LHCN-M2 (cell line): ENCODE results near the gene GRAMD1B. TPM values are rescaled to one million over a fixed set of nuclear protein-coding genes. Genes with fewer than 3 reads are reported as not detected.
A peak's percentile ranks its signal among the peaks of the same experiment; 100 is the strongest.
"Not testable (repeated sequence)": the region's sequence is repeated elsewhere in the genome, so short reads cannot be mapped to it uniquely, and the experiment has no call there.

Experiments used
- DNase-seq: peaks from one replicate; pipeline ENCODE4 v3.0.0-alpha.2; 2012; ENCODE audit warnings: low read depth
- total RNA-seq: library from RNA; depleted of rRNA; stranded (reverse); fragments of >200 nt; gene quantifications from 2 replicates; pipeline ENCODE4 v1.2.3, GENCODE V29; 2014

The GRAMD1B gene
- total RNA-seq, 1 experiment from 2014 or later: 4.2 TPM

DNA sequence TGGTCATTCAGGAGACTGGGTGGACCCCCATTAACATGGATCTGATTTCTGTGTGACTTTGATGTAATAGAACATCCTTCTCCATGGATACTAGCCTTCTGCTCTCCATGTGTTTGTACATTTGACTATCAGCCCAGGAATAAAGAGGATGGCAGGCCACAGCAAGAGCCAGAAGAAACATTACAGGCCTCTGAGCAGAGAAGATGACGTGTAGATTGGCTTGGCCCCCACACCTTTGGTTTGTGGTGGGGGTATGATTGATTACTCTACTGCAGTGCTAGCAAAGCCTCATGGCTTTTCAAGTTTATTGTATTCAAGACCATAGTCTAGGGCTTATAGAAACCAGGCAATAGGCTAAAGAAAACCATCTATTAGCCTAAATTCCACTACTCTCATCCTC is 77.0 kb downstream of the GRAMD1B start:
- no peak for DNase-seq

GRCh38 chr11:123509737-123510578 is 79.9 kb downstream of the GRAMD1B start:
- no peak for DNase-seq

GRCh38 chr11:123510579-123510905 is 80.5 kb downstream of the GRAMD1B start:
- DNase-seq: no peak

GRCh38 chr11:123511037-123511870 is 81.2 kb downstream of the GRAMD1B start:
- DNase-seq: peak; percentile 86

GRCh38 chr11:123513309-123513708 is 83.2 kb downstream of the GRAMD1B start:
- DNase-seq: not testable (repeated sequence)

GRCh38 chr11:123516238-123516637 is 86.2 kb downstream of the GRAMD1B start:
- DNase-seq: no peak

- DNase-seq: no peak
Measured at GRCh38 chr11:123517559-123518364, 87.7 kb downstream of the GRAMD1B start.

- no peak for DNase-seq
Measured at GRCh38 chr11:123518496-123519054, 88.5 kb downstream of the GRAMD1B start.

DNA sequence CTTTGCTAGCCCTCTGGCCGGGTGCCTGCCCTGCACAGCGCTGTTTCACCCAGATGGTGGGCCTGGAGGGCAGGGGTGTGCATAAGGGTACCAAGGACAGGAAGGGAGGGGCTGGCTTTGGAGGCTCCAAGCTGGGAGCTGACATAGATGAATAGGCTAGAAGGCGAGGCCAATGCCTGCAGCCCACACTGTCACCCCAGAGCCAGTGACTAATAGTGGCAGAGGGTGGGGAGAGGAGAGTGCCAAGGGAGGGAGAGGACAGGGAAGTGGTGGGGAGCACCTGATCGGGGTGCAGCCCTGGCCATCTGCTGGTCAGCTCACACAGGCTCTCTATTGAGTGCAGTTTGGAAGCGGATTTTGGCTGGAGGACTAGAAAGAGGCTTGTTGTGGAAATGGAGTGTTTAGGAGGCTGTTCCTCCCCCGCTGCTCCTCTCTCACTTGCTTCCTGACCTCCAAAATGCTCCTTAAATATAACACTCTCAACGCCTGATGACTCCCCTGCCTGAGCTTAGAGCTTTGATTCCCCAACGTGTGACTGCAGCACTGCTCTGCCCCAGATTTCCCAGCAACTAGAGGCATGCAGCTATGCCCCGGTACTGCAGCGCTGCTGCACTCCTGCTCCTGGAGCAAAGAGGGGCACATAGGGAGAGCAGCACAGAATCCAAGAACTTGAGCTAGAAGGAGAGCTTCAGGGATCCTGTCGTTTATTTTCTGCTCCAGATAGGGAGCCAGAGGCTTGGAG is 89.2 kb downstream of the GRAMD1B start:
- no peak for DNase-seq

DNA sequence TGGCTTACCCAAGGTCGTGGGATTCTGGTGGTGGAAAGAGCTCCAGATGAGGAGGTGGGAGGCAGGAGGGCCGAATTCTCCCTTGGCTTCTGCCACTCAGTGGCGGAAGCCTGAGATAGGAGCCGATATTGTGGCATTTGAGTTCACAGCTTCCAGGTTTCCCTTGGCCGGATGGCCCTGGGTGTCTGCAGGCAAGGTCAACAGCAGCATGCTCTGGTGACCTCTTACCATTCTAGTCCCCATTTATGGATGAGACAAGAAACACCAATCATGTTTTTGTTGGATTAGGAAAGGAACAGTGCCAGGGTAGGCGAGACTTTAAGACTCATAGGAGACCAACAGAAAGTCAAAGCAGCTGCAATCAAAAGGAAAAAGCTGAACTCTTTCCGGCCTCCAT is 89.7 kb downstream of the GRAMD1B start:
- no peak for DNase-seq

- not testable (repeated sequence) for DNase-seq
Measured at GRCh38 chr11:123520476-123520875, 90.4 kb downstream of the GRAMD1B start.

GRCh38 chr11:123521001-123521400 is 90.9 kb downstream of the GRAMD1B start:
- DNase-seq: no peak

DNA sequence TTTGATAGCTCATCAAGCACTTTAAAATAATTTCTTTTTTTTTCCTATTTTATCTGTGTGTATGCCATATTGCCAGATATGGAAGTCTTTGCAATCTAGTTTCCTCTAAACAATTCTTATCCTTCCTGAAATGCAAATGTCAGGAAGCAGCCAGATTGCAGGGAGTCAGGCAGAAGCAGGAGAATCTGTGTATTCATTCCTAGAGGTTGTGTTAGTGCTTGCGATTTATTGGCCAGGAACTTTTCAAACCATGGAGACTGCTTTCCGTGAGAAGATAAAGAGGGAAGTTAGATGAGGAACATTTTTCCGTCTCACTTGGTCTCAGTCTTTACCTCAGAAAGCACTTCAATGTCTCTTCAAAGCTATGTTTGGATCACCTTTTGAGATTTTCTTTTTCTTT is 91.9 kb downstream of the GRAMD1B start:
- DNase-seq: no peak

- DNase-seq: no peak
Measured at GRCh38 chr11:123523539-123523938, 93.5 kb downstream of the GRAMD1B start.

GRCh38 chr11:123525097-123525496 is 95.0 kb downstream of the GRAMD1B start:
- DNase-seq: no peak

- no peak for DNase-seq
Measured at GRCh38 chr11:123525511-123525918, 95.4 kb downstream of the GRAMD1B start.

DNA sequence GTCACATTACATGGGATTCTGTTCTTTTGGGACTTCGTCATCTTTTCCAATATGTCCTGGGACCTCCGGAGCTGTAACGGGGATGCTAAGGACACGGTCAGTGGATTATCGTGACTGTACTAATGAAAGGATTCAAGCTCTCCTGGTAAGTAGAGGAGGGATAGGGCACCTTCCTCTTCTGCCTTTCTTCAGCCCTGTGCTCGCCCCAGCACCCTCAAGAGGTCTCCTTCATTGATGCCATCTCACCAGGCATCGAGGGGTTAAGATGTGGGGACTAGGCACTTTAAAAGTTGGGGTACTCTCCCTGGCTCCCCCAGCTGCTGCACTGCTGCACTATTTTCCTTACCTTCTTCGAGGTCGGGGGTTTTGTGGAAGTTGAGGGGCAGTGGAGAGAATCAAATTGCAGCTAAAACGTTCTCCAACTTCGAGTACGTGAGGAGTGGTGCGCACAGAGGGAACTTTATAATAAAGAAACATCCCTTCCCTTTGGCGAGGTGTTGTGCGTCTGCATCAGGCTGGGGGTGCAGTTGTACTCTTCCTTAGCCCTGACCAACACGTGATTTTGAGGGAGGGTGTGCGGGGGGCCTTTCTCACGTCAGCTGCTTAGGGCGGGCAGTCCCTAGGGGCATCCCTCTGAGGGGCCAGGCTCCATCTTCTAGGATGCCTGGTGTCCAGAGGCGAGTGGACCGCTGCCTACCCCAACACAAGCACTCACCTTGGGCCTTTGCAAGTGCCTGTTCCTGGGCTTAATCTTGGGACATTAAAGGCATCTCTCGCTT is 96.1 kb downstream of the GRAMD1B start:
- DNase-seq: no peak

- no peak for DNase-seq
Measured at GRCh38 chr11:123526918-123527317, 96.8 kb downstream of the GRAMD1B start.

DNA sequence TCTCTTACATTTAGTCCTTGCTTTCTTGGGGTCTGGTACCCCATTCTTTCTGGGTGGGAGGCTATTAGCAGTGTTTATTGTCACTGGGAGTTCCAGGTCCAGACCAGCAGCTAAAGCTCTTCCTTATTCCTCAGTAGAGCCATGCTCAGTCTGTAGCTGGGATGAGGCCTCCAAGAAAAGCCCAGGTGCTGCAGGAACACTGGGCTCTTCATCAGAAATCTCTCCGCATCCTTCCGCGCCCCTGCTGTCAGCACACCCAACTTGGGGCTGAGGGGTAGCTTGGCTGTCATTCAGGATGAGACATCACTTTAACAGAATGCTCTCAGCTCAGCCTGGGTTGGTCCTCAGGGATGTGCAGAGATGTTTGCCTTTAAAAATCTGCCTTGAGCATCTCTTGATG is 97.5 kb downstream of the GRAMD1B start:
- DNase-seq: no peak

- DNase-seq: no peak
Measured at GRCh38 chr11:123527947-123528346, 97.9 kb downstream of the GRAMD1B start.
